Measurements from ENCODE around the gene MAT2A. TPM values are rescaled to one million over a fixed set of nuclear protein-coding genes. Genes with fewer than 3 reads are reported as not detected.

Gene MAT2A
- total and polyA plus RNA-seq, 12 donors, result 81.7 to 460 (median 122) TPM

DNA sequence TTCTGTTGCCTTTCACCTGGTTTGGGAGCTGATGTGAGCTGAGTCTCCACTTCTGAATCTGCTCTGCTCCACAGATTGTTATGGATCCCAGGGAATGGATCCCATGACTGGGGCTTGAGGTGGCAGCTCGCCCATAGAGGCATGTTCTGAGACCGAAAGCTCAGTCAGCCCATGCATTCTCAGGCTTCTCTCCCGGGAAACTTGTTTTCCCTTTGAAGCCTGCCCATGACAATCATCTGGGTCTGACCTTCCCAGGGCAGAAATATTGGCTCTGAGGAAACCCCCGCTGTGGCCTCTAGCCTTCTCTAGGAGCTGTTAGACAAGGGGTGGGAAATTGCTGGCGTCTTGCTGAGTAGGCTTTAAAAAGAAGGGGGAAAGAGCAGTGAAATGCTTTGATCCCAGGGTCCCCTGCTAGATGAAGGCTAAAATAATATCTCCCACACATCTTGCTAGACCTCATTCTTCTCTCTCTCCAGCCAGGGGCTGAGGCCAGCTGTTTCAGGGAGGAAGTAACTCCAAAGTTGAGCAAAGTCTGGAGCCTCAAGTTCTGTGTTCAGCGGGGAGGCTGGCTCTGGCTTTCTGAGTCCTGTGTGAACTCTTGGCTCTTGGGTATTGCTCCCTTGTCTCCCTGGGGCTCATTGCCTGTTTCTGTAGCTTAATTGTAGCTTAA, 40.4 kb downstream of the MAT2A start:
- DNase-seq (no peak), ATAC-seq (peak in 3 of 8 donors; percentile 23 to 29 (median 26))
- H3K36me3 ChIP-seq, result peaks cover 0 to 15% (median 0%) of the 10 kb centered on the region in 9 donors
- peaks cover 0 to 55% (median 39%) of the 10 kb centered on the region in 9 donors for H3K4me1 ChIP-seq
- no peaks in the 10 kb centered on the region for H3K27me3 ChIP-seq
- intact Hi-C loops (cut with DNase I), result no loop called here
- H3K4me3 ChIP-seq, result peak overlapping the region in 4 of 10 donors; percentile 24 to 62 (median 34)
- peak overlapping the region in 9 of 10 donors; percentile 30 to 93 (median 67) for H3K27ac ChIP-seq
- no peaks in the 10 kb centered on the region for H3K9me3 ChIP-seq
- WGBS, 2 donors, result 59 to 68% methylated on average over 6 of the region's 6 CpGs
- TF ChIP-seq, protein P1, sequence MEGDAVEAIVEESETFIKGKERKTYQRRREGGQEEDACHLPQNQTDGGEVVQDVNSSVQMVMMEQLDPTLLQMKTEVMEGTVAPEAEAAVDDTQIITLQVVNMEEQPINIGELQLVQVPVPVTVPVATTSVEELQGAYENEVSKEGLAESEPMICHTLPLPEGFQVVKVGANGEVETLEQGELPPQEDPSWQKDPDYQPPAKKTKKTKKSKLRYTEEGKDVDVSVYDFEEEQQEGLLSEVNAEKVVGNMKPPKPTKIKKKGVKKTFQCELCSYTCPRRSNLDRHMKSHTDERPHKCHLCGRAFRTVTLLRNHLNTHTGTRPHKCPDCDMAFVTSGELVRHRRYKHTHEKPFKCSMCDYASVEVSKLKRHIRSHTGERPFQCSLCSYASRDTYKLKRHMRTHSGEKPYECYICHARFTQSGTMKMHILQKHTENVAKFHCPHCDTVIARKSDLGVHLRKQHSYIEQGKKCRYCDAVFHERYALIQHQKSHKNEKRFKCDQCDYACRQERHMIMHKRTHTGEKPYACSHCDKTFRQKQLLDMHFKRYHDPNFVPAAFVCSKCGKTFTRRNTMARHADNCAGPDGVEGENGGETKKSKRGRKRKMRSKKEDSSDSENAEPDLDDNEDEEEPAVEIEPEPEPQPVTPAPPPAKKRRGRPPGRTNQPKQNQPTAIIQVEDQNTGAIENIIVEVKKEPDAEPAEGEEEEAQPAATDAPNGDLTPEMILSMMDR (IDR thresholded peaks at IDR 0.05), result no peak

DNA sequence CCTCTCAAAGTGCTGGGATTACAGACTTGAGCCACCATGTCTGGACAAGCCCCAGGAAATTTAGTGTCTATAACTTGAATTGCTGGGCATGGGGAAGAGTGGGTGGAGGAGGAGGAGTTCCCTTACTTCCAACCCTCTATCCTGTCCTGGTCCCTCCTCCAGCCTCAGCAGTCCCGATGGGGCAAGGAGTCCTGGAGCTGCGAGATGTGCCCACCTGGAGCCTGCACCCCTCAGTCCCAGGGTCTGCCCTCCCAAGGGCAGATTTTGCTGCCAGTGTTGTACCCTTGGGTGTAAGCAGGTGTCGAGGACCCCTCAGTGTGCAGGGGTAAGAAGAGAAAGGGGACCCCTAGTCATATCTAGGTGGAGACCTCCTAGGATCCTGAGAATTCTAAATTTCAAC, 41.2 kb downstream of the MAT2A start:
- DNase-seq, result no peak
- H3K27ac ChIP-seq, result peak overlapping the region in 7 of 10 donors; percentile 43 to 93 (median 72)
- no peak overlapping the region for H3K4me3 ChIP-seq
- 82 to 88% methylated on average over 3 of the region's 3 CpGs for WGBS, 2 donors
- no peaks in the 10 kb centered on the region for H3K9me3 ChIP-seq
- peaks cover 2 to 63% (median 47%) of the 10 kb centered on the region in 9 donors for H3K4me1 ChIP-seq
- intact Hi-C loops (cut with DNase I), result no loop called here
- H3K36me3 ChIP-seq, result peaks cover 0 to 15% (median 0%) of the 10 kb centered on the region in 9 donors
- ATAC-seq, result no peak
- TF ChIP-seq, protein P1 (IDR thresholded peaks at IDR 0.05), result no peak
- no peaks in the 10 kb centered on the region for H3K27me3 ChIP-seq

DNA sequence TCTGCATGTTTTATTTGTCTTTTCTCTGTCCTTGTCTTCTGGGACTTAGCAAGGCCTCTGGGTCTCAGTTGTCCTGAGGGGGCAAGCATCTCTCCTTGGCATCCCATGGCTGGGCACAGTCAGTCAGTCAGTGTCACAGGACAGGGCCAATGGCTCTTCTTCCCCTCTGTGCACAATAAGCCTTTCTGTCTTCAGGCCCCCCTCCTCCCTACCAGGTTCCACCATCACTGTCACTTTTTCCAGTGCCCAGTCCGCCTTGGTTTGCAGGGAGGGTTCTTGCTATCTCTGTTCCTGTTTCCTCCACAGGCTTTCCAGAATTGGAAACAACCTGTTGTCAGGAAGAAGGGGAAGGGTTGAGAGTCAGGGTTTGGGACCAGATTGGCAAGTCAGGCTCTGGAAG, 43.5 kb downstream of the MAT2A start:
- H3K4me3 ChIP-seq, result no peak overlapping the region
- no peak for ATAC-seq
- H3K9me3 ChIP-seq, result no peaks in the 10 kb centered on the region
- DNase-seq, result no peak
- peak overlapping the region in 1 of 10 donors; percentile 97 for H3K27ac ChIP-seq
- TF ChIP-seq, protein P1 (IDR thresholded peaks at IDR 0.05), result no peak
- H3K36me3 ChIP-seq, result peaks cover 0 to 15% (median 0%) of the 10 kb centered on the region in 9 donors
- H3K4me1 ChIP-seq, result peaks cover 9 to 79% (median 64%) of the 10 kb centered on the region in 9 donors
- intact Hi-C loops (cut with DNase I), result no loop called here
- H3K27me3 ChIP-seq, result no peaks in the 10 kb centered on the region
- WGBS, 2 donors, result 72 to 75% methylated on average over 1 of the region's 1 CpG

DNA sequence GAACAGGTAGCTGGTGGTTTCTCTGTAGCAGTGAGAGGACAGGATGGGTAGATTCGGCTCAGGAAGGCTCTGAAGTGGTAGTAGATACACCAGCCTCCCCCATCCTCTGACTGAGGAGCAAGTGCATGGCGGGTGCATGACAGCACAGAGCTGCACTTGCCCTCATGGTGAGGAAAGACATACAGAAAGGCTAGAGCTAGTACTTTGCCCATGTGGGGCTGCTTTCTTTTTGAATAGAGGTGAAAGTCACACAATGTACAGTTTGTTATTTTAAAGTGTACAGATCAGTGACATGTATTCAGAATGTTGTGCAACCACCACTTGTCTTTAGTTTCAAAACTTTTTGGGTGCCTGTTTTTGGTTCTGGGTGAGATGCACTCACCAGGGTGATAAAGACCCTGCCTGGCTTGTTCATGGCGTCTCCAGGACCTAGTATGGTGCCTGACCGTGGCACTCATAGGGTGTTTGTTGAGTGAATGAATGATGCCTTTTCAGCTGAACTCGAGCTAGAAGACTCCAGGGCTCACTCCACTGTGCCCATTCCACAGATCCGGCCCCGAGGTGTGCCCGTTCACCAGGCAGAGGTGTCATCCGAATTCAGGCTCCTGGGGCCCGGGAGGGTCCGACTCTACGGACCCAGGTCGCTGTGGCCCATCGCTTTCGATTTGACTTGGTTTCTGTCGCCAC, 44.8 kb downstream of the MAT2A start:
- Histone ChIP-seq H3K36me3 (peaks cover 0 to 15% (median 0%) of the 10 kb centered on the region in 9 donors), H3K4me3 (peak overlapping the region; percentile 45 to 83 (median 76)), H3K27me3 (no peaks in the 10 kb centered on the region), H3K9me3 (no peaks in the 10 kb centered on the region), H3K4me1 (peaks cover 9 to 80% (median 64%) of the 10 kb centered on the region in 9 donors), H3K27ac (peak overlapping the region; percentile 62 to 97 (median 93))
- no peak for ATAC-seq
- no peak for DNase-seq
- TF ChIP-seq, protein P1 (IDR thresholded peaks at IDR 0.05), result no peak
- WGBS, 2 donors, result 28% methylated on average over 16 of the region's 16 CpGs
- intact Hi-C loops (cut with DNase I), result no loop called here
